HG02588 (cell line): ENCODE measurements around the gene SLC35B1.

Experiments
- ATAC-seq: cut with Tn5 transposase; IDR thresholded peaks from one replicate; pipeline ENCODE4 v1.9.1; 2021; ENCODE audit warnings: mild to moderate bottlenecking, moderate library complexity; ENCODE audit not compliant: unreplicated experiment

The SLC35B1 gene, protein sequence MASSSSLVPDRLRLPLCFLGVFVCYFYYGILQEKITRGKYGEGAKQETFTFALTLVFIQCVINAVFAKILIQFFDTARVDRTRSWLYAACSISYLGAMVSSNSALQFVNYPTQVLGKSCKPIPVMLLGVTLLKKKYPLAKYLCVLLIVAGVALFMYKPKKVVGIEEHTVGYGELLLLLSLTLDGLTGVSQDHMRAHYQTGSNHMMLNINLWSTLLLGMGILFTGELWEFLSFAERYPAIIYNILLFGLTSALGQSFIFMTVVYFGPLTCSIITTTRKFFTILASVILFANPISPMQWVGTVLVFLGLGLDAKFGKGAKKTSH

DNA sequence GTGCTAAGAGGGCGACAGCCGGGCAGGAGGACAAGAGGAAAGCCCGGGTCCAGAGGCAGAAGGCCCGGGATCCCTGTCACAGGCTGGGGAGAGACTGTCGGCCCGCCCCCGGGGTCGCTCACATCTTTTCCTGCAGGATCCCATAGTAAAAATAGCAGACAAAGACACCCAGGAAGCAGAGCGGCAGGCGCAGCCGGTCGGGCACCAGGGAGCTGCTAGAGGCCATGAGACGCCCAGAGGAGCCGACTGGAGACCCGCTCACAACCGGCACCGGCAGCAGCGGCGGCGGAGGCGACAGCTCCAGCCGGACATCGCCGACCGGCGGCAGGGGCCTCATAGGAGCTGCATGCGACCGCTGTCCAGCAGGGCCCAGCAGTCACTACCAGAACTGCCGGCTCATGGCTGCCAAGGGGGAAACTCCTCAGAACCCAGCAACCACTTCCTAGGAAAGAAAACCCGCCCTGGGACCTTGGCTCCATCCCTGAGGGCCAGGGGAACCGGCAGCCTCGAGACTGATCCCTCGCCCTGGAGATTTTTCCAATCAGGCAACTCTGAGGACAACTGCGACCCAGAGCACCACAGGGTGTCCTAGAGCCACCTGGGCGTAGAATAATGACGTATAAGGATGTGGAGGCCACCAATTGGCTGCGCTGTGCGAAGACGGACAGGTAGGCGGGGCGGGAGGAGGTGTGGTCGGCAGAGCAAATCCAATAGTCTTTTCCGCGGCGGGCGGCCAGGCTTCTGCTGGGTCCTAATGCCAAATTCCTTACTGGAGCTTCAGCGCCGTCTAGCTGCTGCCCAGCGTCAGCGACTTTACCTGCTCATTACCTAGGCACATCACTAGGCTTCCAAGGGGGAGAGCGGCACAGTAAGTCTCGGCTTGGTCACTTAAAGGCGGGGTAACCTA lies at the start of gene SLC35B1:
Gene SLC35B1, minus strand, starts transcription at position 357 of the 907 bp plus-strand sequence. Its CDS starts 131 bp downstream, at position 226.
- peak; percentile 83 for ATAC-seq

DNA sequence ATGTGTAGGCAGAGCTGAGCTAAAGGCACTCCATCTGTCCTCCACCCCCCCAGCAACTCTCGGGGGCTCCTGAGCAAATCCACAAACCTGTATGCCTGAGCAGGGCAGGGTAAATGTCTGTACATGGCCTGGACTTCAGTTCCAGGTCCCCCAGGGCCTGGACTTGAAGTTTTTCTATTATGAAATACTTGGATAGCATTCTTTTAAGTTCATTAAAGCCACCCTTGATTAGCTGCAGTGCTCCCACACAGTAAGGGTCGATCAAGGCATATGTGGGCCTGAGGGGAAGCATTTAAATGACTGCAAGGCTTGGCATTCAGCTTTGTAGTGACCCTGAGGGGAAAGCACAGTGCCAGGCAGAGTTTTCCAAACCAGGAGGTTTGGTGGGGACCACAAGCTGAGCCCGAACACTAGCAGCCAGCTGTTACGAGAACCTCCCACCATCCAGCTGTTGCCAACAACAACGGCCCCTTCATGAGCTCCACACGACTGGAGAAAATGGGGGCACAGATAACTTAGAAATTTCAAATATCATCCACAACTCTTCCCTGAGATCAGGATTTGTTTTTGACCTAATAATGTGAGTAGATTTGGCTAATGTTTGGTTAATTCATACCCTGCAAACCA lies 49.5 kb upstream of the SLC35B1 start:
- ATAC-seq = no peak

DNA sequence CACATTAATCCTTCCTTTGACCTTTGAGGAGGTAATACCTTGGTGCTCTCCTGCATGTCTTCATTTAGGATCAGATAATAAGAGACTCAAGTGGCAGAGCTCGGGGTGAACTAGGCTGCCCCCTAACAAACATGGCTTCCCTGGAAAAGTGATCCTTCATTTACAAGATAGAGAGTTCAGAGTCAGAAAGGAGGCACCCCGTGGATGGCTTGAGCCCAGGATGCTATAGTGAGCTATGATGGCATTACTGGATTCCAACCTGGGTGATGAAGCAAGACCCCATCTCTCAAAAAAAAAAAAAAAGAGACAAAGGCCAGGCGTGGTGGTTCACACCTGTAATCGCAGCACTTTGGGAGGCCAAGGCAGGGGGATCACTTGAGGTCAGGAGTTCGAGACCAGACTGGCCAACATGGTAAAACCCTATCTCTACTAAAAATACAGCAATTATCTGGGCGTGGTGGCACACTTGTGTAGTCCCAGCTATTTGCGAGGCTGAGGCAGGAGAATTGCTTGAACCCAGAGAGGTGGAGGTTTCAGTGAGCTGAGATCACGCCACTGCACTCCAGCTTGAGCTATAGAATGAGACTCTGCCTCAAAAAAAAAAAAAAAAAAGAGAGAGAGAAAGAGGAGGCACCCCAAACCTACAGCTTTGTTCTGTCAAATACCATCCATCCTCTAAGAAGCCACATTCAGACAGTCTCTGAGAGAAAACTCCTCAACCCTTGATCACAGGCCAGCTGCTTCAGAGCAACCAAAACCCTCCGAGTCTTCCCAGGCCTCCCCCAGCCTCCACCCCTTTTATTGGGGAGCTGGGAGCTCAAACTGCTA lies 48.8 kb upstream of the SLC35B1 start:
- no peak for ATAC-seq

DNA sequence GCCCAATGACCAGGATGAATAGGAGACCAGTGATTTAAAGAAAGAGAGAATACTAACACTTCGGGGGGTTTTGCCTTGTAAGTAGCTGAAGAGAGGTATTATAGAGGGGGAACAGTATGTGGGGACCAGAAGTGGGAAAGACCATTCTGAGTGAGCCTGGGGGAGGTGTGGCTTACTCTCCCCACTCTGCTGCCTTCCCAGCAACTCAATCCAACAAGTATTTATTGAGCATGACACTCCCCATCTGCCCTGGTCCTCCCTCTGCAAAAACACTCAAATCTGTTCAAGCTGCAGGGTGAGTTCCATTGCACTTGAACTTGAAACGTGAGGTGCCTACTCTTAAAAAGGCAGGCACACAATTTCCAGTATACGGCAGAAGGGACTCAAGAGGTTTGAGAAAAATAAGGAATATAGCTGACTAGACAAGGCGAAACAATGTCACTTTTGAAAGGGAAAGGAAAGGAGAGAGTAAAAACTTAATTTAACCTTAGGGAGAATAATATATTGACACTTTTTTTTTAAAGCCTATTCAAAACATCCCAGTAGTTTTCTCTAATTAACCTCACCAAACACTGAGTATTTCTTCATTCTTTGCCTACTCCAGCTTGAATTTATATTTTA lies 48.0 kb upstream of the SLC35B1 start:
- ATAC-seq = no peak

DNA sequence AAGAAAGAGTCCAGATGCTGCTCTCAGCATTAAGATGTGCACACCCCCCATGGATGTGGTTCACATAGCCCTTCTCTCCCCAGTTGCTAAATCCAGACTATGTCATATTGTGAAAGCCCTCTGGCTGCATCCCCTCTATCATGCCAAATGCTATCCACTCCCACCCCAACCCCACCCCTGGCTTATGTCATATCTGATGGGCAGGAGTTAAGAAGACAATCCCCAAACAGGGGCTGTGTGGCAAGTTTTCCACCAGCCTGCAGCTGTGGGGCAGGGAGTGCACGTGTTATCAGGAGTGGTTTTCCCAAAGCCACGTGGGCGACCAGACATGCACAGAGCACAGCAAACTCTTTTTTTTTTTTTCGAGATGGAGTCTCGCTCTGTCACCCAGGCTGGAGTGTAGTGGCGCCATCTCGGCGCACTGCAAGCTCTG lies 46.2 kb upstream of the SLC35B1 start:
- ATAC-seq = no peak

DNA sequence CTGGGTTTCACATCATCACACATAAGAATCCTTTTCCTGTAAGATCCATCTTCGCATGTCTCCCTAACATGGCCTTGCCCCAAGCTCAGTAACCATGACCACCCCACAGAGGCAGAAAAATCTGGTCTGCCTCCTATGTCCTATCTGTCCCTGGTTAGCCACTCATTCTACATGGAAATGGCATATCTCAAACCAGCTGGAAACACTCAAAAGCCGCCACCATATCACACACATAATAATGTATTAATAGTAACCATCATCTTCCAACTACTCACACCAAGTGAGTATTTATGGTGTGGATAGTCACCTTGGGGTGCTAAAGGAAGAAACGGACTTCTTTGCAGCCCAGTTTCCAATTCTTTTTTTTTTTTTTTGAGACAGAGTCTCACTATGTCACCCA lies 44.7 kb upstream of the SLC35B1 start:
- ATAC-seq = no peak

DNA sequence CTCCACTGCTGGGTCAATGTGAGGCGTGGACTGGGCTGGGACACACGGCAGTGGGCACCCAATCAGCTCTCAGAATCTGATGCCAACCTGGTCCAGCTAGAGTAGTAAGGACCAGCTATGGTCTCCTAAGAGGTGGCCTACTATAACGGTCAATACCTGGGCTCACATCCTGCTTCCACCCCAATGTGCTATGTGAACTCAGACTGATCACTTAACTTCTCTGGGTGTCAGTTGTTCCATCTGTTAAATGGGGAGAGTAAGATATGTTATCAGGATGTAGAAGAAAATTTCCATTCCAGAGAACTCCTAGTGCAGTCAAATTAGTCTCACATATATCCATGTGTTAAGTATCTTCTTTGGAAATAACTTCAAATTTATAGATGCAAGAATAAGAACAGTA lies 42.0 kb upstream of the SLC35B1 start:
- ATAC-seq = no peak

DNA sequence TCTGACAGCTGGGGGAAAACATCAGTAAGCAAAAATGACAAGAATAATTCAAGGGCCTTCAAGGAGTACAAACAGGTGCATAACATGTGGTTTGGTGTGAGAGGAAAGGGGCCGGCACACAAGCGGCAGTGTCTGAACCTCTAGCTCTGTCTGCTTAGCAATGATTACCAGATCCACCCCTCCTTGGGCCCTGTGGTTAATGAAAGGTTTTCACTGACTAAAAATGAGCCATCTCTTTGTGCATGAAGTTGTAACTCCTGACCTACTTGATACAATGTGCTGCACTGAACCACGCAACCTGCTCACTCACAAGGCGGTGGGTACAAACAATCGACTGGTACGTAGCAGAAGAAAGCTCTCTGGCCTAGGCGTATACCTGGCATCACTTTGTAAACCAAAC lies 41.0 kb upstream of the SLC35B1 start:
- peak; percentile 73 for ATAC-seq

DNA sequence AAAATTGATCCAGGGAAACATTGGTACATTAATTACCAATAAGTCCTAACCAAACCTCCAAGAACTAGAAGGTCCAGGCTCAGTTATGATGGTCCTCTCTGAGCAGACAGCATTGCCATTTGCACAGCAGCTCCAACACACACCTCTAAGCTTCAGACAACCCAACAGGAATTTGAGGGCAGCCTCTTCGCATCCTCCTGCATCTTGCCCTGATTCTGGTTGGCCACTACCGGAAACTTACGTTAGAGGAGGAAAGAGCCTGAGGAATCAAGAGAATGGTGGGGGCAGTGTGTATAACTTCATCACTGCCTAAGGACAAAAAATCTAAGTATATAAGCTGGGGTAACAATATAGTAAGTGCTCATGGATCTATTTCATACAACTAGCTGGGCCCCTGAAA lies 40.5 kb upstream of the SLC35B1 start:
- ATAC-seq = no peak

DNA sequence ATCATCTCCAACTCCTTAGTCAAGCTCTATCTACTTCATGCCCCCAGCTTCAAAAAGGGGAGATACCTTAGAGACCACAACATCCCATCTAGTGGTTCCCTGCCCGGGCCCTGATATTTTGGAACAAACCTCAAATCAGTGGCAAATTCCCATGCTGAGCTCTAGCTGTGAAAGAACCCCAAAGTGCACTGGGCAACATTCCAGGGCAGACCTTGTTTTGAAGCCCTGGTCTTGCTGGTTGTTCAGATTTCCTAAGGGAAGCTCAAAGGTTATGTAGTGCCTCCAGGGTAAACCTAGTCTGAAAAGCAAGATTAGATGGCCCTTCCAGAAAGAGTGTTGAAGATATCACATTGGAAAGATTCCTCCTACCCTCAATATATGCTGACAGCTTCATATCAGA lies 39.9 kb upstream of the SLC35B1 start:
- ATAC-seq = no peak

DNA sequence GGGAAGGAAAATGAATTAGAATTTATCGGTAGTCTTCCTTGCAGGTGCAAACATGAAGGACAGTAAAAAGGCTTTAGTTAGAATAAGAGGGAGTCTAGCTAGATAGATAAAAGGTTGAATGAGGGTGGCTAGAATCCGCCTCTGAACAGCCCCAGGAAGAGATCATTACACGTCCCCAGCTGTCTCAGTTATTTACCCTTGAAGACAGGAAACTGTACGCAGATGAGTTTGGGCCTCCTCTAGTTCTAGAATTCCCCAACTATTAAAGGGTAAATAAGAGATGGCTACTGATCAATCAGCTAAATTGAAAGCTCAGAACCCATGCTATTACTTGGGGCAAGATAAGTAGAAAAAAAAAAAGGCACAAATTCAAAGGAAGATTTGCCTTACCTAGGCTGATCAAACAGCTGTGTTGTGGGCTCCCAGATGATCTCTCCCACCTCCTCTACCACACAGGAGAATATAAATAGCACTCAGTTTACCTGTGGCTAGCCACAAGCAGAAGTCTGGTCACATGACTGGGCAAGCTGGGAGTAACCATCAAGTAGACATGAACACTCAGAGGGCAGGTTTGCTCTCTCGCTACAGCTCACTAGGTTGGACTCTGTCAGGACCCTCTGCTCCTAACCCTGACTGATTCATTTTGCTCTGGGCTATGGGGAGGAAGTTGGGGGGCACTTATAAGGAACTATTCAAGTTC lies 39.2 kb upstream of the SLC35B1 start:
- peak; percentile 49 for ATAC-seq

DNA sequence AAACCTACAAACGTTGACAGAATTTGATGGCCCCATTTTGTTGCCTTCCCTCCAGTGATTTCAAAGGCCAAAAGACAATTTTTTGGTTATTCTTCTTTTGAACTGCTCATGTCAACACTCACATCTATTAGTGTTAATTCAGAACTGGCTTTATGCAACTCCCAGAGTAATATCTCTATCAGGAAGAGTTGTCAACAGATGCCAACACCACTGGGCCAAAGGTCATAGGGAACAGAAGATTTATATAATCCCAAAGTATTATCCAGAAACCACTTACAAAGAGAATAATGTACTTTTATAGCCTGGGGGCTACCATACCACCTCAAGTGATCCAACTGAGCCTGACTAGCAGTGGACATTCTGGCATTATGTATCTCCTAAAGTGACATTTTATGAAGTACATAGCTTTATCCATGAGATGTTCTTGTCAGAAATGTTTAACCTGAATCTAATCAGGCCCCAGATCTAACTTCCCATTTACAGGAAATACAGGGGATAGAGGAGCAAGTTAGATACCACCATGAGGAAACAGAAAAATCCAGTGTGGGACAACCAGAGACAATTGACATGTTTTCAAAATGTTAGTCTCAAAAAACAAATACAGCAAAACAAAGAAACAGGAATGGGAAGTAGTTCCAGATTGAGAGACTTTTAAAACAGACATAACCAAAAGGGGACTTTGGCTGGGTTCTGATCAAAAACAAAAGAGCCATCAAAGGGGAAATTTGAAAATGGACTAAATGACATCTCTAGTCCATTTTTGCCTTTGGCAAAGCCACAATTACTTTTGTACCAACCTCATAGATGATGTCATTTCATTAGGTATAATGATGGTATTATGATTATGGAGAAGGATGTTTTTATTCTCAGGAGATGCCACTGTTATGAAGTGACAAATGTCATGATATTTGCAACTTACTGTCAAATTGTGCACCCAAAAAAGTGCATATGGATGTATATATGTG lies 37.7 kb upstream of the SLC35B1 start:
- no peak for ATAC-seq

DNA sequence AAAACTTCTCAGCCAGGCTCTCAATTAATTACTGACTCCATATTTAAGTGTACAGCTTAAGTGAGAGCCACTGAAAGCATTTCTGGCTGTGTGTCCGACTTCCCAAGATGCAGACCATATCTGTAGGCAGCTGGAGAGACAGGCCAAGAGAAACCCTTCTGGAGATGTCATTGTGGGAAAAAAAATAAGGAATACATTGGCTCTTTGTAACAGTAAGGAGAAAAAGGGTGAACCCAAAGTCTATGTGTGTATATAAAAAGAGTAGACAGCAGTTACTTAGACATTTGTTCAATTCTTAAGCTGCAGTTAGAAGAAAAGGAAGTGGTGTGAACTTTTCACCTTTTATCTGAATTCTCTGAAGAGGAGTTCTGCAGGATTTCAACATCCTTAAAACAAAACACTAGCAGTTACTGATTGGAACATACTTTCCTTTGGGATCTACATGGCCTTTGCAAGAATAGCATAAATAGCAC lies 34.4 kb upstream of the SLC35B1 start:
- ATAC-seq = no peak

DNA sequence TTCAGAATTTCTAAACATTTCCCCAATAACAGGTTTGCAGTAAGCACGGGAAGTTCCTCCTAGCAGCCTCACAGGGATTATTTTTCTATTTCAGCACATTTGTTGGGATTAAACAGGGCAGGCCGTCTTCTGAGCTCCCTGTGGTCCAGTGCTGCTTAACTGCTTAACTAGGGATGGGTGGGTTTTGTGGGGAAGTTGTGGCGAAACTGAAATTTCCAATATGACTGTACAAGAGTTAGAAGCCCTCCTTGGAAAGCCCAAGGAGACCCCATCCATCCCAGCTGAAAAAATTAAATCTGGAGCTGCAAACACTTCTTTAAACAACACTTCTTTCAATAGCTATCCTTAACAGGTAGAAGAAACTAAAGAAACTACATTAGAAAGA lies 33.9 kb upstream of the SLC35B1 start:
- no peak for ATAC-seq

DNA sequence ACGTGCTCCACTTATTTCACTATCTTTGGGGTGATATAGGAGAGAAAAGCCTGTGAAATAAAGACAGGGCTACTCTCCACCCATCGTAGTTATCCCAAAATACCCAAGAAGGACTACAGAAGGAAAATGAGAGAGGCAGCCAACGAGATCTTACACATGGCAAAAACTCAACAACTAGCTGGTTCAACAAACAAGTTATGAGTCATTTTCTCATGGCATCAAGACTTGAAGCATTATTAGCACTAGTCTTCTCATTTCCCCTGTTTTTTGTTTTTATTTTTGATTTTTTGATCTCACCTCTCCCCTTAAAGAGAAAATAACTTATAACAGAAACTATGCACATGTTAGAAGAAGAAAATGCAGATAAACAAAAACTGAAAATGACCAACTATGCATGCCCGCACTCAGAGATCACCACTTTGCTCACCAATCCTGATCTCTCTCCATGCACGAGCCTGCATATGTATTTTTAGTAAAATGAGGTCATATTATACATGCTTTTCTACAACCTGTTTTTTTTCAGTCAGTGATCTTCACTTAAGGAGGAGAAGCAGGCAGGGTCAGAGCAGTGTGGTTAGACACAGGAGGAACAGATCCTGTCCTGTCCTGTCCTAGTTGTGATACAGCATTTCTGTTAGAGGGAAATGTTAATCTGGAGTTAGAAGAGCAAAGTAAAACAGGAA lies 33.4 kb upstream of the SLC35B1 start:
- ATAC-seq = no peak

DNA sequence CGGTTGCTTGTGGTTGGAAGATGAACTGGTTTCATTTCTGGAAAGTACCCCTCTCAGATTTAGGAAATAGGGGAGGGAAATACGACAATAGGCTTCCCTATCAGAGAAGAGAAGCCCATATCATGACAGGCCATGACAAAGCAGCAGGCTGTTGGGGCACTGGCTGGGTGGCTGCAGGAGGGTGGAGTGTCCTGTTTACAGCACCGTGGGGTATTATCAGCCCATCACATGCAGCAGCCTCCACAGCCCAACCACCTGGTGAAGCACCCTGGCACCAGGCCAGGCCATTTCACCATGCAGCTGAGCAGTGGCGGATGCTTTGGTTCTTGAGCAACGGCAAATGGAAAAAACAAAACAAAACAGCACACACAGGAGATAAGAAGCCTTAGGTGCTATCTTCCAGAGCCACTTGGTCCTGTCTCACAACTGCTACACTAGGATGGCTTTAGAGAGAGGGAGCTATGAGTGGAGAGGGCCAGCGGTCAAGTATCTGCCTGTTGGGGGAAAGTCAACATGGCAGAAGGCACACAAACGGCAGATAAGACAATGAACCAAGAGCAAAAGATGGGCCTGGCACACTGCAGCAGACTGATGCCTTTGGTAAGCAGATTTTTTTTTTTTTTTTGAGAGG lies 32.0 kb upstream of the SLC35B1 start:
- ATAC-seq = peak; percentile 53

DNA sequence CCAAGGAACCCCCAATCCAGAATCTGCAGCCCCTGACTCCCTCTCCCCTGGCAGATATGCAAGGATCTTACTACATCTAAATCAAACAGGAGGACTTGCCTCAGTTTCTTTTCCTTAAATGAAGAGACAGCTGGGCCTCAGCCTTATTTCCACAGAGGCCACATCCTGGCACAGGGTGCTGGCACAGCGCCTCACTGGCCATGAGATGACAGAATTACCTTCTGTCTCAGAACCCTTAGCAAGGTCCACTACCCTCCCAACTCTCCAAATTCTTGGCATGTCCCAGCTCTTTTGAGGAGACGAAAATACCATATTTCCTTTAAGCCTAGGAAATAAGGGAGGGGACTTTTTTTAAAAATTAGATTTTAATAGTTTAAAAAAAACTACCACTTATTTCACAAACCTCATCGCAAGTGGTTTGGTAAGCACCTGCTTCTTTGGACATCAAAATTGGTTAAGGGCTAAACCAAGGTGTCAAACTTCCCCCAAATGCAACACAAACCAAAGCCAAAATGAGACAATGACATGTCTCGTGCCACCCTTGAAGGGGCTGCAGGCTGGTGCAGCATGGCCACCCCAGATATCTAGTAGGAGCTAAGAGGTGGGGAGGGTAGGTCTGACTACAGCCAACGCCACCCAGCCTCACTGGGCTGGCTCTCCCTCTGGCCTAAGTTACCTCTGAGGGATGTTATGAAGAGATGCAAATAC lies 30.8 kb upstream of the SLC35B1 start:
- ATAC-seq = no peak
